HCT116 (cell line): ENCODE data around the gene CDYL2. TPM values are rescaled to one million over a fixed set of nuclear protein-coding genes. Genes with fewer than 3 reads are reported as not detected.

Source experiments
- ATAC-seq: fragments of 200-7000 bp; cut with Tn5 transposase; 2 replicates; pipeline ENCODE4 v1.9.1; 2020; ENCODE audit warnings: mild to moderate bottlenecking, moderate library complexity
- BruUV-seq: library from RNA; stranded (reverse); fragments of 400-500 nt; replicated peaks from 2 replicates; lab custom pipeline; 2021; lab: Mats Ljungman, UMichigan
- CTCF ChIA-PET: fragments of 300-600 bp; sonication (Branson Sonifier 250); formaldehyde crosslinking; loops from one replicate; lab custom pipeline; 2021; ENCODE audit warnings: antibody characterized with exemption; lab: Charles Lee
- POLR2A ChIA-PET: fragments of 300-600, 350-600 bp; sonication (Branson Sonifier 250); formaldehyde crosslinking; loops from one replicate; lab custom pipeline; 2021; ENCODE audit warnings: antibody characterized with exemption; lab: Charles Lee
- RAD21 ChIA-PET, 2 experiments: fragments of 300-600 bp; sonication (Branson Sonifier 250); formaldehyde crosslinking; loops; one replicate each; lab custom pipeline; 2023; ENCODE audit warnings: low total read pairs in 2 of 2; ENCODE audit not compliant: uncharacterized antibody in 2 of 2, unreplicated experiment in 2 of 2, low non-redundant PET in 1 of 2; lab: Charles Lee
- DNase-seq: peaks from one replicate; pipeline ENCODE4 v3.0.0-alpha.2; 2010; ENCODE audit warnings: low read depth, low spot score
- H2AFZ ChIP-seq: fragments of 200-600 bp; shearing (Covaris generic), sonication (generic); 2 replicates; pipeline ENCODE4 v1.6.1; 2017; ENCODE audit warnings: low read depth, mixed run types, mixed read lengths, antibody characterized with exemption, low read length; ENCODE audit not compliant: poor library complexity, severe bottlenecking
- H3K27ac ChIP-seq: 2 replicates; pipeline ENCODE4 v1.5.1; 2012; ENCODE audit warnings: low read depth, low read length
- H3K27me3 ChIP-seq: fragments of 200-600 bp; sonication (generic); 2 replicates; pipeline ENCODE4 v1.6.1; 2016; ENCODE audit warnings: mixed run types, low read length, mixed read lengths; ENCODE audit not compliant: insufficient read depth
- H3K36me3 ChIP-seq, 2 experiments: fragments of 200-500 bp in 1 of 2; fragments of 200-600 bp in 1 of 2; sonication (Bioruptor generic) in 1 of 2; sonication (generic) in 1 of 2; 2 replicates each; pipeline versions ENCODE4 v1.5.1 to v1.6.1; 2014 to 2016; ENCODE audit warnings: low read length in 2 of 2, inconsistent platforms in 1 of 2, mixed read lengths in 1 of 2, mixed run types in 1 of 2; ENCODE audit not compliant: insufficient read depth in 2 of 2, control insufficient read depth in 1 of 2
- H3K4me1 ChIP-seq, 2 experiments: fragments of 200-600 bp in 1 of 2; sonication (generic) in 1 of 2; 2 replicates each; pipeline versions ENCODE4 v1.5.1 to v1.6.1; 2012 to 2017; ENCODE audit warnings: low read length in 2 of 2, inconsistent platforms in 1 of 2, mild to moderate bottlenecking in 1 of 2, mixed read lengths in 1 of 2, mixed run types in 1 of 2, moderate library complexity in 1 of 2; ENCODE audit not compliant: insufficient read depth in 2 of 2, control insufficient read depth in 1 of 2
- H3K4me2 ChIP-seq: fragments of 200-600 bp; sonication (generic); 2 replicates; pipeline ENCODE4 v1.6.1; 2017; ENCODE audit warnings: mixed run types, low read length, mixed read lengths
- H3K4me3 ChIP-seq, 2 experiments: fragments of 200-600 bp in 1 of 2; sonication (generic) in 1 of 2; replicated peaks in 1 of 2; 2 replicates each; pipeline ENCODE4 v1.5.1; 2011 to 2016; ENCODE audit warnings: low read length in 2 of 2, control low read depth in 1 of 2, low read depth in 1 of 2, mild to moderate bottlenecking in 1 of 2, mixed read lengths in 1 of 2, mixed run types in 1 of 2
- H3K79me2 ChIP-seq: fragments of 200-600 bp; sonication (generic); 2 replicates; pipeline ENCODE4 v1.6.1; 2017; ENCODE audit warnings: mild to moderate bottlenecking, mixed run types, low read length, moderate library complexity, mixed read lengths; ENCODE audit not compliant: insufficient read depth
- H3K9ac ChIP-seq: fragments of 200-600 bp; sonication (generic); 2 replicates; pipeline ENCODE4 v1.6.1; 2016; ENCODE audit warnings: low read length, mixed read lengths
- H3K9me2 ChIP-seq: fragments of 200-600 bp; sonication (generic), shearing (Covaris generic); 2 replicates; pipeline ENCODE4 v1.6.1; 2017; ENCODE audit warnings: mixed run types, mild to moderate bottlenecking, moderate library complexity; ENCODE audit not compliant: insufficient read depth
- H3K9me3 ChIP-seq, 2 experiments: fragments of 200-500 bp in 1 of 2; fragments of 200-600 bp in 1 of 2; sonication (Bioruptor generic) in 1 of 2; sonication (generic) in 1 of 2; 2 replicates each; pipeline ENCODE4 v1.6.1; 2014 to 2017; ENCODE audit warnings: low read length in 2 of 2, mixed read lengths in 2 of 2, inconsistent platforms in 1 of 2, low read depth in 1 of 2, mild to moderate bottlenecking in 1 of 2, mixed run types in 1 of 2, moderate library complexity in 1 of 2; ENCODE audit not compliant: control insufficient read depth in 1 of 2, insufficient read depth in 1 of 2
- H4K20me1 ChIP-seq: fragments of 200-600 bp; sonication (generic), shearing (Covaris generic); 2 replicates; pipeline ENCODE4 v1.6.1; 2017; ENCODE audit warnings: mixed run types, mild to moderate bottlenecking, moderate library complexity; ENCODE audit not compliant: insufficient read depth
- ATF3 ChIP-seq: IDR thresholded peaks from 2 replicates; pipeline ENCODE4 v1.6.1; 2012
- CBX3 ChIP-seq: IDR thresholded peaks from 2 replicates; pipeline ENCODE4 v1.6.1; 2012; ENCODE audit warnings: low read depth
- CEBPB ChIP-seq: IDR thresholded peaks from 2 replicates; pipeline ENCODE4 v1.6.1; 2012; ENCODE audit warnings: low read depth
- CTCF ChIP-seq, 3 experiments: fragments of 200-600 bp in 1 of 3; sonication (generic) in 1 of 3; IDR thresholded peaks in 2 of 3; conservative IDR thresholded peaks in 1 of 3; 2 replicates each; pipeline ENCODE4 v1.5.1; 2012 to 2017; ENCODE audit warnings: low read depth in 2 of 3, low read length in 2 of 3, antibody characterized with exemption in 1 of 3, borderline replicate concordance in 1 of 3, control low read depth in 1 of 3, mild to moderate bottlenecking in 1 of 3, mixed read lengths in 1 of 3, mixed run types in 1 of 3, moderate library complexity in 1 of 3; ENCODE audit not compliant: insufficient read depth in 1 of 3
- EGR1 ChIP-seq: IDR thresholded peaks from 2 replicates; pipeline ENCODE4 v1.6.1; 2012; ENCODE audit warnings: low read depth
- ELF1 ChIP-seq: IDR thresholded peaks from 2 replicates; pipeline ENCODE4 v1.6.1; 2012; ENCODE audit warnings: low read depth, borderline replicate concordance
- FOSL1 ChIP-seq: IDR thresholded peaks from 2 replicates; pipeline ENCODE4 v1.6.1; 2012; ENCODE audit warnings: low read depth
- POLR2A ChIP-seq: IDR thresholded peaks from 2 replicates; pipeline ENCODE4 v1.7.0; 2011; ENCODE audit warnings: borderline replicate concordance; ENCODE audit not compliant: insufficient read depth, insufficient read length; ENCODE audit errors: extremely low read depth
- POLR2AphosphoS5 ChIP-seq: IDR thresholded peaks from 2 replicates; pipeline ENCODE4 v1.6.1; 2011; ENCODE audit warnings: mild to moderate bottlenecking, low read depth, low read length, moderate library complexity
- YY1 ChIP-seq: IDR thresholded peaks from 2 replicates; pipeline ENCODE4 v1.6.1; 2011; ENCODE audit warnings: low read length, low read depth, moderate library complexity, mild to moderate bottlenecking; ENCODE audit not compliant: insufficient replicate concordance; ENCODE audit errors: extremely low read depth
- intact Hi-C: fragments of 100-400 bp; cut with micrococcal nuclease; formaldehyde crosslinking; loops from 2 replicates; pipeline ENCODE4 v1.10.0; 2022
- total RNA-seq: library from RNA; stranded (reverse); gene quantifications from one replicate; pipeline ENCODE4 v1.2.1, GENCODE V29; 2021; ENCODE audit not compliant: unreplicated experiment

The CDYL2 gene
- total RNA-seq, 1 experiment from 2014 or later = 0.10 TPM

- H3K4me2 ChIP-seq = no peak overlapping the region
- no peak overlapping the region for H2AFZ ChIP-seq
- no peaks in the 10 kb centered on the region for H3K9me2 ChIP-seq
- TF ChIP-seq FOSL1 = no peak
- no peak for TF ChIP-seq CTCF (IDR thresholded peaks at IDR 0.05 in 2 of 3, conservative IDR thresholded peaks at IDR 0.05 in 1 of 3; ENCODE audit: borderline replicate concordance in 1 of 3, insufficient read depth in 1 of 3, low read depth in 2 of 3, low read length in 2 of 3)
- TF ChIP-seq POLR2A = no peak
- TF ChIP-seq ATF3 = no peak
- TF ChIP-seq CBX3 = no peak
- TF ChIP-seq ELF1 = no peak
- TF ChIP-seq CEBPB = no peak
- no peak for TF ChIP-seq POLR2AphosphoS5
- TF ChIP-seq YY1 = no peak
- no peak for TF ChIP-seq EGR1
- no peaks in the 10 kb centered on the region for H4K20me1 ChIP-seq
- no peaks in the 10 kb centered on the region for H3K36me3 ChIP-seq
- ChIA-PET RAD21 (no interaction called here), CTCF (no interaction called here), POLR2A (no interaction called here)
- no peak overlapping the region for H3K4me3 ChIP-seq
- H3K9ac ChIP-seq = no peak overlapping the region
- no peaks in the 10 kb centered on the region for H3K79me2 ChIP-seq
- intact Hi-C loops = no loop called here
- no TSS peak for BruUV-seq
- no peaks in the 10 kb centered on the region for H3K4me1 ChIP-seq
- no peaks in the 10 kb centered on the region; a peak in 2 of 4 replicates for H3K9me3 ChIP-seq
- H3K27ac ChIP-seq = no peak overlapping the region
- DNase-seq = no peak
- no peaks in the 10 kb centered on the region for H3K27me3 ChIP-seq
- no peak for ATAC-seq
Observed at GRCh38 chr16:80594756-80595155, 209.6 kb downstream of the CDYL2 start.
